ENCODE results near the gene SELENON.

The SELENON gene, protein sequence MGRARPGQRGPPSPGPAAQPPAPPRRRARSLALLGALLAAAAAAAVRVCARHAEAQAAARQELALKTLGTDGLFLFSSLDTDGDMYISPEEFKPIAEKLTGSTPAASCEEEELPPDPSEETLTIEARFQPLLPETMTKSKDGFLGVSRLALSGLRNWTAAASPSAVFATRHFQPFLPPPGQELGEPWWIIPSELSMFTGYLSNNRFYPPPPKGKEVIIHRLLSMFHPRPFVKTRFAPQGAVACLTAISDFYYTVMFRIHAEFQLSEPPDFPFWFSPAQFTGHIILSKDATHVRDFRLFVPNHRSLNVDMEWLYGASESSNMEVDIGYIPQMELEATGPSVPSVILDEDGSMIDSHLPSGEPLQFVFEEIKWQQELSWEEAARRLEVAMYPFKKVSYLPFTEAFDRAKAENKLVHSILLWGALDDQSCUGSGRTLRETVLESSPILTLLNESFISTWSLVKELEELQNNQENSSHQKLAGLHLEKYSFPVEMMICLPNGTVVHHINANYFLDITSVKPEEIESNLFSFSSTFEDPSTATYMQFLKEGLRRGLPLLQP

DNA sequence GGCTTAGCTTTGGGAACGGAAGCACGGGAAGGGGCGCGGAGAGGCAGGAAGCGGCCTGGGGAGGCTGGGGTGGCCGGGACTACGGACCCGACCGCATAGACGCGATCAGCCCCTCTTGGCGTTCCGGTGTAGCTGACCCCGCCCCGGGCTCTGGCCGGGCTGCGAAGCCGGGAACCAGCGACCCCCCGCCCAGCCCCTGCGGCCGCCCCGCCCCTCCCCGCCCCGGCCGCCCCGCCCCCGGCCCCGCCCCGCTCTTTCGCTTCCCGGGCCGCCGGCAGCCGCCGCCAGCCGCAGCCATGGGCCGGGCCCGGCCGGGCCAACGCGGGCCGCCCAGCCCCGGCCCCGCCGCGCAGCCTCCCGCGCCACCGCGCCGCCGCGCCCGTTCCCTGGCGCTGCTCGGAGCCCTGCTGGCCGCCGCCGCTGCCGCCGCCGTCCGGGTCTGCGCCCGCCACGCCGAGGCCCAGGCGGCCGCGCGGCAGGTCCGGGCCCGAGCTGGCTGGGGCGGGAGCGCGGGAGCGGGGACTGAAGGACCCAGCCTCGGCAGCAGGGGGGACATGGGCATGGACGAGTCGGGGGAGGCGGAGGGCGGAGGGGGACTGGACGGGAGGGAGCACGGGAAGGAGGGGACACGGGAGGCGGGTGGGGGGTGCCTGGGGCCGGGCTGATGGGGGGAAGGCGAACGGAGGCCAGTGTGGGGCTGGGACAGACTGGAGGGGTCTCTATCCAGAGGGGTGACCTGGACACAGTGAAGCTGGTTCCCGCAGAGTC is at the start of gene SELENON:
TSS of gene SELENON (plus strand) at position 259 of the 768 bp plus-strand sequence. CDS start at position 297, 38 bp downstream.
- DNase-seq = no peak

DNA sequence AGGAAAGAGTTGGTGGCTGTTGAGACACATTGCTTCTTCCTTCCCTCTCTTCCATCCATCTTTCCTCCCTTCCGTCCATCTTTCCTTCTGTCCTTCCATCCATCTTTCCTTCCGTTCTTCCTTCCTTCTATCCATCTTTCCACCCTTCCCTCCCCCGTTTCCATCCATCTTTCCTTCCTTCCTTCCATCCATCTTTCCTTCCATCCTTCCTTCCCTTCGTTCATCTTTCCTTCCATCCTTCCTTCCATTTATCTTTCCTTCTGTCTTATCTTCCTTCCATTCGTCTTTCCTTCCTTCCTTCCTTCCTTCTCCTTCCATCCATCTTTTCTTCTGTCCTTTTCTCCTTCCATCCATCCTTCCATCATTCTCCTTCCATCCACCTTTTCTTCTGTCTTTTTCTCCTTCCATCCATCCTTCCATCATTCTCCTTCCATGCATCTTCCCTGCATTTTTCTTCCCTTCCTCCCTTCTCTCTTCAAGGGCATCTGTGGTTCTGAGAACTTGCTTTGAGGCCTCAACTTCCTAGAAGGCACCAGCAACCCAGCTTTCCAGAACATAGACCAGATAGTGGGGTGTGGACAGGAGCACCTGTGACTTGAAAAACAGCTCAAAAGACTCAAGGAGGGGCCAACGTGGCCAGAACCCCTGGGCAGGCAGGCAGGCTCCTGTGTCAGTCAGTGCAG is 48.9 kb upstream of the SELENON start:
- DNase-seq = no peak

DNA sequence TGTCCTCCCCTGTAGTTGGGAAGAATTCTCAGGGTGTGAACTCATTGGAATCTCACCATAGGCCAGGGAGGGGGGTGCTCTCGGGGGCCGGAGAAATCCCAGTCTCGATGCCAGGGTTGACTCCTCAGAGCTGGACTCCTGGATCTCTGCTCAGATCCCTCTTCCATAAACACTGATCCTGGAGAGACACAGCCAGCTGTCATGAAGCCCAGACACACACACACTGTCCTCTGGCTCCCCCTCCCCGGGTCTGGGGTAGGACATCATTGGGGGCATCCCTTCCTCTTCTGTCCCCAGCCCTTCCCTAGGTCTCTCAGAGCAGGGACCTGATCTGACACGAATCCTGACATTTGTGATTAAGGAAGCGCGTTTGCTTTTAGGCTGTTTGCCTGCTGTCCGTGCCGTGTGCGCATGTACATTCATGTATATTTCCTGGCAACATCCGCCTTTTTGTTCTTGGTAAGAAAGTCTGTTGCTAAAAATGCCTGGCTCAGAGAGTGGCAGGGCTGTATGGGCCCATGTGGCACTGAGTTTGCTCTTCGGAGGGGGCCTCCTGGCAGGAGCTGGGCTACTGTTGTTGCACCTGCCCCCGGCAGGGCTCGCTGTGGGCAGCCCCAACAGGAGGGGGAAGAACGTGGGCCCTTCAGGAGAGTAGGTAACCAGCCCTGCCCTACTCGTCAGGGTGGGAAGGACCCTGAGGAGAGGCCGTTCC is 45.4 kb upstream of the SELENON start:
- DNase-seq = no peak

DNA sequence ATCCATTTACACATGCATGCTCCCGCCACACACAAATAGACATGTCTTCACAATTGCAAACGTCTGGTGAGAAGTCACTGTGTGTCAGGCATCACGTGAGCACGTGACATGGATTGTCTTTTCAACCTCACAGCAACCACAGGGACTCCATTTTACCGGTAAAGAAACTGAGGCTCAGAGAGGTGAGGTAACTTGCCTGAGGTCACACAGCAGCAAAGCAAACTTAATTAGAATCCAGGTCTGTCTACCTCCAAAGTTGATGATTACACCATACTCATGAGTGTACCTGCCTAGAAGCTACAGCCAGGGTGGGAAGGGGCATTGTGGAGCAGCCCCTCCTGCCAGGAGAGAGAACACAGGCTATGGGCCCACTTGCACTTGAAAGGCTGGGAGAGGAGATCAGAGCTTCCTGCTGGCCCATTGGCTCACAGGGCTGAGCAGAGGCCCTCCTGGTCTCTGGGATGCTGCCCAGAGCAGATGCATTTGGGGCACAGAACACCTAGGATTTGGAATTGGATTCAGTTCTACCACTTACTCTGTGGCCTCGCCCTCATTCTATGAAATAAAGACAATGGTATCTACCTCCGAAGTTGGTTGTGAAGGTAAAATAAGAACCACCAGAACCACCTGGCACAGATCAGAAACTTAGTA is 44.4 kb upstream of the SELENON start:
- DNase-seq = no peak

DNA sequence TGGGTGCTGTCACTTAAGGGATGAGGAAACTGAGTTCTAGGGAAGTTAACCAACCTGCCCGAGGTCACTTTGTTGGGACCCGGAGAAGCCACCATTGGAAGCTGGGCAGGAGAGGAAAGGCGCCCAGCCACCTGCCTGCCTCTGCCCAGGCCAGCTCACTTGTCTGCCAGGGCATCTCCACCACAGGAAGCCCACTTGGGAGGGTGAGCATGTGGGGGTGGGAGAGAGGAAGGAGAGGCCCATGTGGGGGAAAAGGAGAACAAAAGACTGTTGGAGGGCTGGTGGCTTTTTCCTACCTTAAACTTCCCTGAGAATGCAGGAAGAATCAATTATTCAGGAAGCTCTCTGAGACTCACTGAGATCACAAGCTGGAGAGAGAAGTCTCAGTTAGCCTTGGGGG is 43.8 kb upstream of the SELENON start:
- no peak for DNase-seq

DNA sequence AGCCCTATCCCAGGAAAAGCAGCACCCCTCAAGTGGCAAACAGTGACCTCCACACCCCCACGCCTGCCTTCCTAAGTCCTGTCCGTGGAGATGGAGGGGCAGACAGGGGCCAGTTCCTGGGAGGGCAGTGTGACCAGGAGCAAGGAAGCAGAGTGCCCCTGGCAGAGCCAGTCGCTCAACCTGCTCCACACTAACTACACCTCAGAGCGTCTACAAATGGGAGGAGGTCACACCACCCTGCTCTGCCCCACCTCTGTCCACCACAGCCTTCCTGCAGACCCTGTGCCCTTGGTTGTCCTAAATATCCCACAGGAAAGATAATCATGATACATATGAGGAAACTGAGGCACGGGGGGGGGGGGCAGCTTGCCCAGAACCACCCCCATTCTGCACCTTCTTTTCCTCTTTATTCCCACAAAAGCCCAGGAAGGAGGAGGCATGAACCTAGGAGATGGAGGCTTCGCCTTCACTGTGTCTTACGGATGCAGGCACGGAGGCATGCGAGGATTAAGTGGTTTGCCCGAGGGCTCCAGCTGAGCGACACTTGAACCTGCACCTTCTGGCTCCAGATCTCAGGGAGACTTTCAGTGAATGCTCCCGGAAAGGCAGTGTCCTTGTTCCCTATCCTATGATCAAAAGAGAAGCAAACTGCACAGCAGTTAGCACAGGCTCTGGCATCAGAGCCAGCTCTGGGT is 42.7 kb upstream of the SELENON start:
- no peak for DNase-seq

DNA sequence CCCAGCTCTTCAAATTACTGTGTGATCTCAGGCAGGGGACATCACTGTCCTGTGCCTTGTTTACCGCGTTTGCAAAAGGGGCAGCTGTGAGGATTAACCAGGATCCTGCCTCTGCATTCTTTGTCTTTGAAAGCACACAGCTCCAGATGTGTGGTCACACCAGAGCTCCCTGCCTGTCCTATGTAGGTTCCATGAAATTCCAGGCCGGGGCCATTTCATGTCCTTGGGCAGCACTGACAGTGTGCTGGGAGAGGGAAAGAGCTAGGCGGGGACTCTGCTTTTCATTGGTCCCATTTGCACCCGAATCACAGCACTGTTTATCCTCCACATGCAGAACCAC is 42.2 kb upstream of the SELENON start:
- DNase-seq = no peak

DNA sequence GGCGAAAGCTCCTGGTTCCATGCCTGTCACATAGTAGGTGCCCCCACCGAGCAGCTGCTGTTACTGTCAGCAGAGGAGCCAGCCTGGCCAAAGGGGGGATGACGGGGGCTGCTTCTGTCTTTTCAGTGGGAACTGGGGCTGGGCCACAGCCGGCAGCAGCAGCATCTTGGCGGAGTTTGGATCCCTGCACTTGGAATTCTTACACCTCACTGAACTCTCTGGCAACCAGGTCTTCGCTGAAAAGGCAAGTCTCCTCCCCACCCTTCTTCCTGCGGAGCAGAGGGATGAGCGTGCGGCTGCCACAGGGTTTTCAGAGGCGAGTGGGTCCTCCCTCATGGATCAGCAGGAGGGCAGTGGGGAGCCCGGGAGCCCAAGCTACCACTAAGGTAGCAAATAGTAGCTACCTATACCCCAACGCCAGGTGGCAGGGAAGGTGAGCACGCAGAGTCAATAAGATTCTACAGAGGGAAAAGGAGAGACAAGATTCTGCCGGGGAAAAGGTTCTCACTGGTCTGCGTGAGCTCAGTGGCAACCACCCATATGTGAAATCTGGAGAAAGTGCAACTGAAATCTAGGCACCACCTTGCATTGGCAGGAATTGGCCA is 41.4 kb upstream of the SELENON start:
- DNase-seq = no peak

DNA sequence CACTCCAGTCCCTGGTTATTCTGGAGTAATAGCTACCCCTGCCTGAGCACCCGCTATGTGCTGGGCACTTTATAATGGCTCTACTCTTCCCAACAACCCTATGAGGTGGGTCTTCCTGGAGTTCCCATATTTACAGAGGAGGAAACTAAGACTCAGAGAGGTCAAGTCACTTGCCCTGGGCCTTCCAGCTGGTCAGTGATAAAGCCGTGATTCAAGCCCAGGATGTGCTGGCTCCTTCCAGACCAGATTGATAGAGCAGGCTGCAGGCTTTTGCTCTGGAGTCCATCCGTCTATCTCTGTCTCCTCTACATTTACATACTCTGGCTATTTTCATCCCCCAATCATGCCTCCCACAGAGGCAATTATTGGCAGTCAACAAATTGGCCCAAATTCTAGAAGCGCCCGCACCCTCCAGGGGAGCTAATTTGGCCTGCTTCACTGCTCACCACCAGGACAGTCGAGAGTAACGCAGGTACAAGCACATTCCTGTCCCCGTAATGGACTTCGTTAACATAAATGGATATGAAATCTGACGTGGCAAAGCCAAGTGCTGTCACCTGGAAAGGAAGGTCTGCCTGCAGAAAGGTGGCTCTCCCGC is 39.8 kb upstream of the SELENON start:
- DNase-seq = no peak

DNA sequence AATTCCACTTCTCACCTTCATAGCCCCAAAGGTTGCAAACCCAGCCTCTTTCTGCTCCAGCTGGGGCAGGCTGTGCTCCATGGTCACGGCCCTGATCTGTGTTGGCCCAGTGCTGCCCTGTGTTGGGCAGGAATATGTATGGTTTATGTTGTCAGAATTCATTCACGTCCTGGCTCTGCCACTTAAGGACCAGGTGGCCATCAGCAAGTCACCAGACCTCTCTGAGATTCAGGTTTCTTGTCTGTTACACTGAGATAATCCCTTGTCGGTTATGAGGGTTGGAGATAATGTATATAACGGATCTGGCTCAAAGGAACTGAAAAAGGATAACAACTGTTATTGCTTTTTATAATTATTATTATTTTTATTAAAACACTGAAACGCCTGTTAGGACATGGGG is 39.1 kb upstream of the SELENON start:
- DNase-seq = no peak

DNA sequence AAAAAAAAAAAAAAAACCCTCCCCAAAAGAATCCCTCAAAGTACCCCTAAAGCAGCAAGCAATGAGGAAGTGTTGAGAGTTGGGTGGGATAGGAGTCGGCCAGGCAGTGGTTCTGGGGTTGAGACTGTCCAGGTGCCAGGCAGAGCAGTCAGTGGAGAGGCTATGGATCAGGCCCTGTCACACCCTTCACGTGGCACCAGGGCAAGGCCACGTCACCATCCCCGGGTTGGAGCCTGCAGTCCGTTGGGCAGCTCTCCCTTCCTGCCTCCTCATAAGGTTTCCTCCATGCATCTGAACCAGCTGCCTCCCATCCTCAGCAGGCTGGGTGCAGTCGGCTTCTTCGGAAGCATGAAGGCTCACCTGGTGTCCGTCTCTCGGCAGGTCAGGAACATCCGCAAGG is 36.5 kb upstream of the SELENON start:
- no peak for DNase-seq

DNA sequence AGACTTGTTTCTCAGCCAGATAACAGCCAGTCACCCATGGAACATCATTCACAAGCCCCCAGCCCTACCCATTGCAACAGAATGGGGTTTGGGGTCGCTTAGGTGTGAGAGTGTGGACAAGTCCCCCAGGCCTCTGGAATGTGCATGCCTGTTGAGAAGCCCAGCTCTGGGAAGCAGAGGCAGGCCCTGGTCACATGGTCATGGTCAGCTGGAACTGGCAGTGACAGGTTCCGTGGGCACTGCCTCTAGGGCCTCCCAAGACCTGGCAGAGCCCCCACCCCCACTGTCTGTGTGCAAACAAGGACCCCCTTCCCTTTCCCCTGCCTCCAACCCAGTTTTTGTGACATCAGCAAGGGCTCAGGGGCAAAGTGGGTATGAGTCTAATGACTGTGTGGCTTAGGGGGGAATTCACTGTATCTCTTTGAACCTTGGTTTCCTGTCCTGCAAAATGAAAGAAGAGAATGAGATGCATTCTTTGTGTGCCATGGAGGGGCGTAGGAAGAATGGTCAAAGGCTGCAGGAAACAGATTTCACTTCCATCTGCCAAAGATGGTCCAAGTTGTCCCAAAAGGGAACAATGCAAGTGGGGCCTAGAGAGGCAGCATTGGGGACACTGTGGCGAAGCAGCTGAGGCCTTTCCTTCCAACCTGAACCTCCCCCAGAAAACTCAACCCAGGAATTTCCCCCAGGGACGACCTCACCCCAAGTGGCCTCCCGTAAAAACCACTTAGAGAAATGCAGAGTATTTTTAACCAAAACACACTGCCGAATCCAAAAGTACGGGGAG is 34.7 kb upstream of the SELENON start:
- no peak for DNase-seq

DNA sequence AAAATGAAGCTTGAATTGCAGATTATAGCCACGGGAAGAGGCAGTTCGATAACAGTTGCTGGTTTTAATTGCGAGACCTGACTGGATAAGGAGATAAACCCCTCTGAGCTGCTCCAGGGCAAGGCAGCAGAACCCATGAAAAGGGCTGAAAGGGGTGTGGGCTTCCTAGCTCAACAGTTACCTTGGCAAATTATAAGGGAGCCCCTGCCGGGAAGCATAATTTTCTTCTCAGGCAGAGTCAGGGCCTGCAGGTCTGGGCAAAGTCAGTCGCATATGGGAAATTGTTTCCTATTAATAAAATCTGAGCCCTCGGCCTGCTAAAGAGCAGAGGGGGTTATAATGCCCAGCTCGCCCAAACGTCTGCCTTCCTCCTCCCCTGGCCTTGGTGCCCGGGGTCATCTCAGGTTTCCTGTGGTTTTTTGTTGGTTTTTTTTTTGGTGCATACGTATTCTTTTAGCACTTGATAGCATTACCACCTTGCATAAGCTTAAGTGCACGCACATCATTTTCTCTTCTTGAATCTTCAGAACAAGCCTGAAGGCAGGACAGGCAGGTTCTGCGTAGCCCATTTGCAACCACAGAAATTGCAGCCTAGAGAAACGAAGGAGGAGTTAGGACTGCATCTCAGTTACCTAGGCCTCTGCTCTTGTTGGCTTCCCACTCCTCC is 33.9 kb upstream of the SELENON start:
- DNase-seq = no peak

DNA sequence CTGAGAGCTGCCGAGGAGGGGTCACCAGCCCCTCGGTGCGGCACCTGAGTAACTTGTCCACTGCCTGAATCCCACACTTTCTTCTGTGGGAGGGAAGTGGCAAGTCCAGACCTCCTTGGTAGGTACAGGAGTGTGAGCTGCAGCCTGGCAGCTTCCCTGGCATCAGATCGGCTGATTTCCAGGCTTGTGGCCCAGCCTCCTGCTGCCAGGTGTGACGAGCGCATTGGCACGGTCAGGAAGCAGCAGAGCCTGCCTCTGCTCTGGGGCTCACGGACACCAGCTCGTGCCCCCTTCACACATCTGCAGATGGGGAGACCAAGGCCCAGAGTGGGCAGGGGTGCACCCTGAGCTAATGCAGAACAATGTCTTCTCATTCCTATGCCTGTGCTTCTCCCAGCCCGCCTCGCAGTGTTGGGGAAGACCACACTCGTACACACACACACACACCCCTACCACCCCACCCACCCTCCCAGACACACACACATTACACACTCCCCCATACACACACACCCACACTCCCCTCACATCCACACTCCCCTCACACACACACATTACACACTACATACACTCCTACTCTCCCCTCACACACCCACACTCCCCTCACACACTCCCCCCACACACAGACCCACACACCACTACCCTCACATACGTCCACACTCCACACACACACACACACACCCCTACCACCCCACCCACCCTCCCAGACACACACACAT is 33.1 kb upstream of the SELENON start:
- DNase-seq = no peak

DNA sequence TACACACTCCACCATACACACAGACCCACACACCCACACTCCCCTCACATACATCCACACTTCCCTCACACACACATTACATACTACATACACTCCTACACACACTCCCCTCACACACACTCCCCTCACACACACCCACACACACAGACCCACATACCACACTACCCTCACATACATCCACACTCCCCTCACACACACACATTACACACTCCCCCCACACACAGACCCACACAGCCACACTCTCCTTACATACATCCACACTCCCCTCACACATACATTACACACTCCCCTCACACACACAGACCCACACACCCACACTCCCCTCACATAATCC is 32.6 kb upstream of the SELENON start:
- no peak for DNase-seq

DNA sequence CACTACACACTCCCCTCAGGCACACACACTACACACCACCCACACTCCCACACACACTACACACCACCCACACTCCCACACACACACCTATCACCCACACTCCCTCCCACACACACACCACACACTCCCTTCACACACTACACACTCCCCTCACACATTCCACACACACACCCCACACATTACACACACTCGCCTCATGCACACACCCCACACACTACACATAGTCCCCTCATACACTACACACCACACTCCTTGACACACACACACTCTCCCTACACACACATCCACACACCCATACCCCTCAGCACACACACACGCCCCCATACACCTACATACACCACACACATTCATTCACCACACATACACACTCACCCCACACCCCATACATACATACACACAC is 31.0 kb upstream of the SELENON start:
- no peak for DNase-seq

DNA sequence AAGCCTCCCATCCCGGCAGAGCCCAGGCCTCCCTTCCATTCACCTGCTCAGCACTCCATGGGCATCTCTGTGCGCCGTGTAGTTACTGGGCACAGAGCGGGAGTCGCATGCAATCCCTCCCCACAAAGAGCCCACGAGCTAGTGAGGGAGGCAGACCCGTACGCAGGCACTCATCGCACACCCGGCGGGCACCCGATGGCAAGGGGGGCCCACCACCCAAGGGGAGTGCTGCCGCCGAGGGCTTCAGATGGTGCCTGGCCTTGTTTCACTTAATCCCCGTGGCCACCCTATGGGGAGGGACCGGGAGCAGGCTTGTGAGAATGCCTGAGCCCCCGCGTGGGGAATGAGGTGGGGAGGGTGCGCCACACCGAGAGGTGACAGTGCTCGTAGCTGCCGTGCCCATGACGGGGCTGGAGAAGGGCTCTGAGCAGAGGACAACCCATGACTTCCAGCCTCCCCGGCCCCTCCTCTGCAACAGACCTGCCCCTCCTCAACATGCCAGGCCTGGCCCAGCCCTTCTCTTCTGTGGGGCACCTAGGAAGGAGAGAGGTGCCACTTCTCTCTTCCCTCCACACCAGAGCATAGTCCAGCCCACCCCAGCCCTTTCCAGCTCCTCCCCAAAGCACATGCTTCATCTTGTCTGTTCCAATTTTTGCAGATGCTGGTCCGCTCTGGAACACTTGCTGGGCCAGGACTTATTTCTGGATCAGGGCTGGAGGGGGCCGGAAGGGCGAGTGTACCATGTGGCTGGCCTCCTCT is 30.2 kb upstream of the SELENON start:
- no peak for DNase-seq

All from activated CD4-positive, alpha-beta T cell treated with anti-CD3 and anti-CD28 coated beads for 1 hour (primary cell).